ENCODE data around the gene FOXN3.

GRCh38 chr14:89206389-89207031 is 210.5 kb downstream of the FOXN3 start:
- TF ChIP-seq, protein P1, sequence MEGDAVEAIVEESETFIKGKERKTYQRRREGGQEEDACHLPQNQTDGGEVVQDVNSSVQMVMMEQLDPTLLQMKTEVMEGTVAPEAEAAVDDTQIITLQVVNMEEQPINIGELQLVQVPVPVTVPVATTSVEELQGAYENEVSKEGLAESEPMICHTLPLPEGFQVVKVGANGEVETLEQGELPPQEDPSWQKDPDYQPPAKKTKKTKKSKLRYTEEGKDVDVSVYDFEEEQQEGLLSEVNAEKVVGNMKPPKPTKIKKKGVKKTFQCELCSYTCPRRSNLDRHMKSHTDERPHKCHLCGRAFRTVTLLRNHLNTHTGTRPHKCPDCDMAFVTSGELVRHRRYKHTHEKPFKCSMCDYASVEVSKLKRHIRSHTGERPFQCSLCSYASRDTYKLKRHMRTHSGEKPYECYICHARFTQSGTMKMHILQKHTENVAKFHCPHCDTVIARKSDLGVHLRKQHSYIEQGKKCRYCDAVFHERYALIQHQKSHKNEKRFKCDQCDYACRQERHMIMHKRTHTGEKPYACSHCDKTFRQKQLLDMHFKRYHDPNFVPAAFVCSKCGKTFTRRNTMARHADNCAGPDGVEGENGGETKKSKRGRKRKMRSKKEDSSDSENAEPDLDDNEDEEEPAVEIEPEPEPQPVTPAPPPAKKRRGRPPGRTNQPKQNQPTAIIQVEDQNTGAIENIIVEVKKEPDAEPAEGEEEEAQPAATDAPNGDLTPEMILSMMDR (IDR thresholded peaks at IDR 0.05 in 4 of 5, conservative IDR thresholded peaks at IDR 0.05 in 1 of 5): no peak
- no peak for TF ChIP-seq POLR2A (IDR thresholded peaks at IDR 0.05)

Data from gastrocnemius medialis (tissue), 4 donors.